Lung (tissue), 12 donors: Measurements from ENCODE around the gene TMEM54. TPM values are rescaled to one million over a fixed set of nuclear protein-coding genes. Genes with fewer than 3 reads are reported as not detected.

ENCODE experiments used
- ATAC-seq: fragments of 200-7000 bp; cut with Tn5 transposase; one replicate; pipeline ENCODE4 v1.9.1; 2020; ENCODE audit warnings: moderate number of reproducible peaks; ENCODE audit not compliant: insufficient read depth, low FRiP score
- DNase-seq, 3 donors: peaks; one replicate each; pipeline ENCODE4 v3.0.0-alpha.2; 2013 to 2017
- H3K27ac ChIP-seq, 2 donors: one replicate each; pipeline ENCODE4 v1.5.1; 2013; ENCODE audit warnings: mild to moderate bottlenecking in 2 of 2, moderate library complexity in 2 of 2, control low read depth in 1 of 2, inconsistent platforms in 1 of 2, low read depth in 1 of 2, low read length in 1 of 2
- H3K27me3 ChIP-seq, 3 donors: one replicate each; pipeline ENCODE4 v1.5.1; 2013; ENCODE audit warnings: low read length in 2 of 3; ENCODE audit not compliant: control insufficient read depth in 3 of 3, insufficient read depth in 3 of 3
- H3K36me3 ChIP-seq, 4 donors: one replicate each; pipeline ENCODE4 v1.5.1; 2013; ENCODE audit warnings: low read length in 4 of 4, mild to moderate bottlenecking in 1 of 4, moderate library complexity in 1 of 4; ENCODE audit not compliant: control insufficient read depth in 4 of 4, insufficient read depth in 4 of 4
- H3K4me1 ChIP-seq, 5 donors: one replicate each; pipeline ENCODE4 v1.5.1; 2013; ENCODE audit warnings: low read length in 5 of 5, mild to moderate bottlenecking in 2 of 5, moderate library complexity in 1 of 5; ENCODE audit not compliant: control insufficient read depth in 5 of 5, insufficient read depth in 5 of 5
- H3K4me3 ChIP-seq: one replicate; pipeline ENCODE4 v1.5.1; 2013; ENCODE audit warnings: mild to moderate bottlenecking, control low read depth, moderate library complexity
- H3K9ac ChIP-seq, 2 donors: one replicate each; pipeline ENCODE4 v1.5.1; 2013; ENCODE audit warnings: low read length in 2 of 2, control low read depth in 1 of 2; ENCODE audit not compliant: insufficient read depth in 1 of 2
- H3K9me3 ChIP-seq, 4 donors: one replicate each; pipeline ENCODE4 v1.5.1; 2013; ENCODE audit warnings: low read length in 3 of 4, mild to moderate bottlenecking in 1 of 4, moderate library complexity in 1 of 4; ENCODE audit not compliant: control insufficient read depth in 4 of 4, insufficient read depth in 3 of 4
- WGBS, 2 donors: extraction: QIAGEN DNeasy Blood & Tissue Kit; methylation state at CpG; one replicate each; pipeline ENCODE4 v1.1.7; 2013; 5-methylcytosine and 5-hydroxymethylcytosine counted together
- polyA plus RNA-seq, 2 donors: library from polyadenylated mRNA; stranded (reverse); fragments of 200-250 nt; gene quantifications; one replicate each; pipeline ENCODE4 v1.2.1, GENCODE V29; 2013
- total RNA-seq, 2 donors: library from RNA; depleted of rRNA in 1 of 2; stranded (reverse); fragments of >200 nt in 1 of 2; gene quantifications; one replicate each; pipeline ENCODE4 v1.2.1, GENCODE V29; 2014 to 2021
- TF ChIP-seq, protein P1 (sequence below): IDR thresholded peaks from 2 replicates; pipeline ENCODE4 v1.5.1; 2012; ENCODE audit warnings: mild to moderate bottlenecking; ENCODE audit errors: control extremely low read depth, extremely low read depth
- donor health status: control.
- donor health status: control.
- donor health status: Bipolar disorder and iron deficiency.
- donor health status: healthy.
- donor health status: DM: yes; HTN: yes; CAD: no.

Gene TMEM54
- total and polyA plus RNA-seq, 4 donors, result 22.4 to 56.6 (median 43.1) TPM

DNA sequence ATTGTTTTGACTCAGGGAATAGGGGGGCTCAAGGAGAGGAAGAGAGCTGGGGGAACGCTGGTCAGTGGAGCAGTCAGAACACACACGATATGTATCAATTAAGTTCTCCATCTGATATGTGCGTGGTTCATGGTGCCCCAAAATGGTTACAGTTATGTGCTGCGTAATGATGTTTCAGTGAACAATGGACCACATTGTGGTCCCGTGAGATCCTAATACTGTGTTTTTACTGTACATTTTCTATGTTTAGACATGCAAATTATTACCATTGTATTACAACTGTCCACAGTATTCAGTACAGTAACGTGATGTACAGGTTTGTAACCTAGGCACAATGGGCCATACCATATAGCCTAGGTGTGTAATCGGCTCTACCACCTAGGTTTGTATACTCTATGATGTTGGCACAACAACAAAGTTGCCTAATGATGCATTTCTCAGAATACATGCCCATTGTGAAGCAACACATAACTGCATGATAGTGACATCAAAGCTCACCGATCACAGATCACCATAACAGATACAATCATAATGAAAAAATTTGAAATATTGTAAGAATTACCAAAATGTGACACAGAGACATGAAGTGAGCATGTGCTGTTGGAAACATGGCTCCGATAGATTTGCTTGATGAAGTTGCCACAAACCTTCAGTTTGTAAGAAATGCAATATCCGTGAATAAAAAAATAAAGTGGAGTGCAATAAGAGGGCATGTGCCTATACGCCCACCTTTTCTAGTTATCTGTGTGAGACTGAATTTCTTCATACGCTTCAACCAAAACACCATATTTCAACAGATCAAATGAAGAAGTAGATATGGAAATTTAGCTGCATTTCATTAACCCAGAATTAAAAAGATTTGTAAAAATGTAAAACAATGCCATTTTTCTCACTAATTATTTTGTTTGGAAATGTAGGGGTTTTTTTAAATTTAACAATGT is 14.8 kb upstream of the TMEM54 start:
- ATAC-seq (no peak), DNase-seq (no peak)
- TF ChIP-seq, protein P1, sequence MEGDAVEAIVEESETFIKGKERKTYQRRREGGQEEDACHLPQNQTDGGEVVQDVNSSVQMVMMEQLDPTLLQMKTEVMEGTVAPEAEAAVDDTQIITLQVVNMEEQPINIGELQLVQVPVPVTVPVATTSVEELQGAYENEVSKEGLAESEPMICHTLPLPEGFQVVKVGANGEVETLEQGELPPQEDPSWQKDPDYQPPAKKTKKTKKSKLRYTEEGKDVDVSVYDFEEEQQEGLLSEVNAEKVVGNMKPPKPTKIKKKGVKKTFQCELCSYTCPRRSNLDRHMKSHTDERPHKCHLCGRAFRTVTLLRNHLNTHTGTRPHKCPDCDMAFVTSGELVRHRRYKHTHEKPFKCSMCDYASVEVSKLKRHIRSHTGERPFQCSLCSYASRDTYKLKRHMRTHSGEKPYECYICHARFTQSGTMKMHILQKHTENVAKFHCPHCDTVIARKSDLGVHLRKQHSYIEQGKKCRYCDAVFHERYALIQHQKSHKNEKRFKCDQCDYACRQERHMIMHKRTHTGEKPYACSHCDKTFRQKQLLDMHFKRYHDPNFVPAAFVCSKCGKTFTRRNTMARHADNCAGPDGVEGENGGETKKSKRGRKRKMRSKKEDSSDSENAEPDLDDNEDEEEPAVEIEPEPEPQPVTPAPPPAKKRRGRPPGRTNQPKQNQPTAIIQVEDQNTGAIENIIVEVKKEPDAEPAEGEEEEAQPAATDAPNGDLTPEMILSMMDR, result no peak
- Histone ChIP-seq H3K9ac (no peak overlapping the region), H3K4me1 (no peaks in the 10 kb centered on the region), H3K36me3 (no peaks in the 10 kb centered on the region), H3K9me3 (no peaks in the 10 kb centered on the region), H3K27me3 (no peaks in the 10 kb centered on the region), H3K4me3 (no peak overlapping the region), H3K27ac (no peak overlapping the region)
- 89 to 91% methylated on average over 12 of the region's 12 CpGs for WGBS, 2 donors

DNA sequence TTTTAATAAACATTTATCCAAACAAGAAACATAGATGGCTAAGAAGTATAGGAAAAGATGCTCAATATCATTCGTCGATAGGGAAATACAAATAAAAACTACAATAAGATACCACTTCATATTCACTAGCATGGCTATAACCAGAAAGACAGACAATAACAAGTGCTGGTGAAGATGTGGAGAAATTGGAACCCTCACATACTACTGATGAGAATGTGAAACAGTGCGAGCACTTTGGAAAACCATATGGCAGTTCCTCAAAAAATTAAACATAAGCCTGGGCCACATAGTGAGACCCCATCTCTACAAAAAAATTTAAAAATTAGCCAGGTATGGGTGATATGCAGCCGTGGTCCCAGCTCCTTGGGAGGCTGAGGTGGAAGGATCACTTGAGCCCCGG is 9.1 kb upstream of the TMEM54 start:
- Histone ChIP-seq H3K27ac (no peak overlapping the region), H3K9ac (no peak overlapping the region)
- WGBS, 2 donors, result 94 to 96% methylated on average over 5 of the region's 5 CpGs

DNA sequence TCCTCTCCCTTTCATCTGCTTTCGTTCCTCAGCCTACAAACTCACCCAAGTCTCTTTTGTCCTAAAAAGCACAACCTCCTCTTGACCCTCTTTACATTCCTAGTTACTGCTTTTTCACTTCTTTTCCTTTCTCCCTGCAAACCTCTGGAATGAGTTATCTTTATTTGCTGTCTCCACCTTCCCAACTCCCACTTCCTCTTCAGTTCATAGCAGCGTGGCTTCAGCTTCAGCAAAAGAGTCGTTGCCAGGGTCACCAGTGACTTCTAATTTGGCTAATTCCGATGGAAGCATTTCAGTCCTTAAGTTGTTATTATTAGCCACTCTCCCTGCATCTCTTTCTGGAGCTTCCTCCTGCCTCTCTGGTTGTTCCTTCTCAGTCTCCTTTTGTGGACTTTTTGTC is 6.2 kb upstream of the TMEM54 start:
- ATAC-seq, result no peak
- 16 to 33% methylated on average over 4 of the region's 4 CpGs for WGBS, 2 donors
- no peak overlapping the region for H3K27ac ChIP-seq

More for the DNA sequence above, 9.1 kb upstream of the TMEM54 start:
- no peaks in the 10 kb centered on the region for H3K4me1 ChIP-seq
- no peaks in the 10 kb centered on the region for H3K27me3 ChIP-seq
- H3K4me3 ChIP-seq, result no peak overlapping the region
- no peak for ATAC-seq
- H3K9me3 ChIP-seq, result no peaks in the 10 kb centered on the region
- no peaks in the 10 kb centered on the region for H3K36me3 ChIP-seq
- no peak for DNase-seq
- TF ChIP-seq, protein P1, result no peak

More for the DNA sequence above, 6.2 kb upstream of the TMEM54 start:
- no peaks in the 10 kb centered on the region for H3K27me3 ChIP-seq
- DNase-seq, result peak in 1 of 3 donors; percentile 42
- H3K9ac ChIP-seq, result no peak overlapping the region
- H3K9me3 ChIP-seq, result no peaks in the 10 kb centered on the region
- H3K4me1 ChIP-seq, result no peaks in the 10 kb centered on the region
- H3K4me3 ChIP-seq, result no peak overlapping the region
- TF ChIP-seq, protein P1, result no peak
- H3K36me3 ChIP-seq, result no peaks in the 10 kb centered on the region
